CD14-positive monocyte (primary cell): ENCODE measurements around the gene SPTSSA. TPM values are rescaled to one million over a fixed set of nuclear protein-coding genes. Genes with fewer than 3 reads are reported as not detected.

Source experiments
- DNase-seq, 3 donors: peaks; one replicate each; pipeline ENCODE4 v3.0.0-alpha.2; 2011 to 2022
- H2AFZ ChIP-seq: 2 replicates; pipeline ENCODE4 v1.6.0; 2012; ENCODE audit warnings: mild to moderate bottlenecking, low read depth, low read length, inconsistent platforms; ENCODE audit not compliant: insufficient read depth, poor library complexity, severe bottlenecking
- H3K27ac ChIP-seq, 2 donors: 1 replicate in 1 of 2; 2 replicates in 1 of 2; pipeline ENCODE4 v1.5.1; 2012 to 2013; ENCODE audit warnings: low read length in 2 of 2, control low read depth in 1 of 2, inconsistent platforms in 1 of 2, low read depth in 1 of 2, mild to moderate bottlenecking in 1 of 2
- H3K27me3 ChIP-seq, 2 donors: one replicate each; pipeline versions ENCODE4 v1.6.0 to v1.6.1; 2011 to 2013; ENCODE audit warnings: low read length in 2 of 2; ENCODE audit not compliant: control insufficient read depth in 2 of 2, insufficient read depth in 2 of 2
- H3K36me3 ChIP-seq, 2 donors: replicated peaks in 1 of 2; 1 replicate in 1 of 2; 2 replicates in 1 of 2; pipeline versions ENCODE4 v1.5.1 to v1.6.1; 2012 to 2013; ENCODE audit warnings: low read length in 2 of 2, control low read depth in 1 of 2, inconsistent platforms in 1 of 2, mild to moderate bottlenecking in 1 of 2; ENCODE audit not compliant: insufficient read depth in 2 of 2, control insufficient read depth in 1 of 2
- H3K4me1 ChIP-seq, 2 donors: 1 replicate in 1 of 2; 2 replicates in 1 of 2; pipeline versions ENCODE4 v1.5.1 to v1.6.1; 2012 to 2013; ENCODE audit warnings: low read length in 2 of 2, control low read depth in 1 of 2, inconsistent platforms in 1 of 2, mild to moderate bottlenecking in 1 of 2, moderate library complexity in 1 of 2; ENCODE audit not compliant: insufficient read depth in 2 of 2, control insufficient read depth in 1 of 2
- H3K4me2 ChIP-seq: replicated peaks from 2 replicates; pipeline ENCODE3; 2012; ENCODE audit warnings: low read length, moderate library complexity, mild to moderate bottlenecking; ENCODE audit not compliant: poor library complexity, severe bottlenecking; ENCODE audit errors: extremely low read depth
- H3K4me3 ChIP-seq, 3 experiments: fragments of 200-600 bp in 1 of 3; sonication (generic) in 1 of 3; replicated peaks in 1 of 3; 1 replicate in 2 of 3; 2 replicates in 1 of 3; pipeline ENCODE4 v1.5.1; 2011 to 2013; ENCODE audit warnings: low read length in 3 of 3, mild to moderate bottlenecking in 3 of 3, control low read depth in 2 of 3, low read depth in 2 of 3, inconsistent platforms in 1 of 3, moderate library complexity in 1 of 3
- H3K79me2 ChIP-seq: 2 replicates; pipeline ENCODE4 v1.6.0; 2012; ENCODE audit warnings: mild to moderate bottlenecking, control low read depth, inconsistent platforms, low read length, moderate library complexity; ENCODE audit not compliant: insufficient read depth
- H3K9ac ChIP-seq: 2 replicates; pipeline ENCODE4 v1.6.0; 2017; ENCODE audit warnings: low read length, mild to moderate bottlenecking; ENCODE audit not compliant: insufficient read depth, poor library complexity, severe bottlenecking
- H3K9me3 ChIP-seq, 2 donors: replicated peaks in 1 of 2; 1 replicate in 1 of 2; 2 replicates in 1 of 2; pipeline versions ENCODE4 v1.5.1 to v1.6.1; 2012 to 2013; ENCODE audit warnings: low read length in 2 of 2, control low read depth in 1 of 2; ENCODE audit not compliant: control insufficient read depth in 1 of 2, insufficient read depth in 1 of 2
- H4K20me1 ChIP-seq: 2 replicates; pipeline ENCODE4 v1.6.0; 2012; ENCODE audit warnings: mild to moderate bottlenecking, low read length, control low read depth, moderate library complexity; ENCODE audit not compliant: insufficient read depth
- H3K27ac Mint-ChIP-seq, 7 donors: one replicate each; pipeline ENCODE4 v1.8.0; 2020; ENCODE audit warnings: mild to moderate bottlenecking in 7 of 7, mixed read lengths in 7 of 7, moderate library complexity in 6 of 7, inconsistent platforms in 2 of 7
- H3K27me3 Mint-ChIP-seq, 3 donors: one replicate each; pipeline ENCODE4 v1.8.0; 2021 to 2022; ENCODE audit warnings: low read depth in 3 of 3, mild to moderate bottlenecking in 3 of 3, mixed read lengths in 3 of 3, moderate library complexity in 3 of 3, inconsistent platforms in 1 of 3
- H3K36me3 Mint-ChIP-seq, 2 donors: one replicate each; pipeline ENCODE4 v1.8.0; 2020; ENCODE audit warnings: mixed read lengths in 2 of 2, inconsistent platforms in 1 of 2, mild to moderate bottlenecking in 1 of 2
- H3K4me1 Mint-ChIP-seq: one replicate; pipeline ENCODE4 v1.8.0; 2020; ENCODE audit warnings: mild to moderate bottlenecking, mixed read lengths
- H3K4me3 Mint-ChIP-seq, 2 donors: one replicate each; pipeline ENCODE4 v1.8.0; 2020; ENCODE audit warnings: mild to moderate bottlenecking in 2 of 2, mixed read lengths in 2 of 2, moderate library complexity in 1 of 2
- H3K9me3 Mint-ChIP-seq, 7 donors: one replicate each; pipeline ENCODE4 v1.8.0; 2020 to 2022; ENCODE audit warnings: mixed read lengths in 7 of 7, mild to moderate bottlenecking in 6 of 7, moderate library complexity in 6 of 7, inconsistent platforms in 2 of 7
- WGBS: methylation state at CpG from one replicate; pipeline ENCODE4 v1.1.5; 2013; ENCODE audit warnings: missing lambda C conversion rate; ENCODE audit not compliant: insufficient coverage; 5-methylcytosine and 5-hydroxymethylcytosine counted together
- intact Hi-C, 2 donors: fragments of 100-400 bp; cut with micrococcal nuclease; formaldehyde crosslinking; loops; one replicate each; pipeline versions ENCODE4 v1.15.0 to v1.15.1; 2023
- polyA plus RNA-seq, 3 donors: library from polyadenylated mRNA; depleted of rRNA in 1 of 3; unstranded in 2 of 3; stranded (reverse) in 1 of 3; fragments of 300-500 nt in 2 of 3; fragments of >200 nt in 1 of 3; fragmentation: Illumina TruSeq in 2 of 3; gene quantifications; 1 replicate in 2 of 3; 2 replicates in 1 of 3; pipeline ENCODE4 v1.2.3, GENCODE V29; 2012 to 2021
- TF ChIP-seq, protein P1 (sequence below): fragments of 200-600 bp; IDR thresholded peaks from one replicate; pipeline ENCODE4 v1.8.0; 2022; ENCODE audit warnings: antibody characterized with exemption, mild to moderate bottlenecking

Gene SPTSSA
- polyA plus RNA-seq, 3 donors, result 14.2 to 85.7 (median 70.6) TPM

DNA sequence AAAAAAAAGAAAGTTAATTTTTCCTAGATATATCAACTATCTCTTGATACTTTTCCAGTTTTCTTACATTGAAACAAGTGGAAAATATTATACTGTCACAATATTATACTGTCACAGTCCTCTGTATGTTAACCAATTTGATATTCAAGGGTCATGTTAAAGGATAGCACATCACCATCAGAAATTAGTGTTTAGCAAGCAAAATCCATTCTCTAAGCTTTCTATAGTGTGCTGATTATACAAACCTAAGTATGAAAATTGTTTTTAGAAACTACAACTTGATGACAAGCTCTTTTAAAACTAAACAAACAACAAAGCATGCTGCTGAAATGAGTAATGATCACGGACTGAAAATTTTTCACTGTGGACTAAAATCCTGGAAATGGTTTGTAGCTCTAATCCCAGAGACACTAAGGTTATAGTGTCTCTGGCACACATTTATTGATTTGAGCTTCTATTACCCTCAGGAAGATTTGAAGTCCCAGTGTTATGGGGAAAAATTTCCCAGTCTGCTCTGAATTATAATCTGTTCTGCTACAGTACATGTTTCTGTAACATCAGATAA, 9.7 kb downstream of the SPTSSA start:
- H3K27ac ChIP-seq, result no peak overlapping the region
- H3K4me1 ChIP-seq, result no peaks in the 10 kb centered on the region
- Mint-ChIP-seq H3K36me3 (peaks cover 41 to 72% of the 10 kb centered on the region in 2 donors), H3K4me3 (no peak overlapping the region), H3K27me3 (peaks cover 0 to 1% (median 0%) of the 10 kb centered on the region in 3 donors), H3K27ac (no peak overlapping the region), H3K9me3 (peaks cover 0 to 2% (median 0%) of the 10 kb centered on the region in 7 donors), H3K4me1 (no peaks in the 10 kb centered on the region)
- no peak overlapping the region for H2AFZ ChIP-seq
- peaks cover 38 to 80% of the 10 kb centered on the region in 2 donors for H3K36me3 ChIP-seq
- no peaks in the 10 kb centered on the region for H3K9me3 ChIP-seq
- peaks cover 42% of the 10 kb centered on the region for H4K20me1 ChIP-seq
- no peak overlapping the region for H3K9ac ChIP-seq
- H3K79me2 ChIP-seq, result peaks cover 80% of the 10 kb centered on the region
- DNase-seq, result no peak
- no peaks in the 10 kb centered on the region for H3K27me3 ChIP-seq
- TF ChIP-seq, protein P1, sequence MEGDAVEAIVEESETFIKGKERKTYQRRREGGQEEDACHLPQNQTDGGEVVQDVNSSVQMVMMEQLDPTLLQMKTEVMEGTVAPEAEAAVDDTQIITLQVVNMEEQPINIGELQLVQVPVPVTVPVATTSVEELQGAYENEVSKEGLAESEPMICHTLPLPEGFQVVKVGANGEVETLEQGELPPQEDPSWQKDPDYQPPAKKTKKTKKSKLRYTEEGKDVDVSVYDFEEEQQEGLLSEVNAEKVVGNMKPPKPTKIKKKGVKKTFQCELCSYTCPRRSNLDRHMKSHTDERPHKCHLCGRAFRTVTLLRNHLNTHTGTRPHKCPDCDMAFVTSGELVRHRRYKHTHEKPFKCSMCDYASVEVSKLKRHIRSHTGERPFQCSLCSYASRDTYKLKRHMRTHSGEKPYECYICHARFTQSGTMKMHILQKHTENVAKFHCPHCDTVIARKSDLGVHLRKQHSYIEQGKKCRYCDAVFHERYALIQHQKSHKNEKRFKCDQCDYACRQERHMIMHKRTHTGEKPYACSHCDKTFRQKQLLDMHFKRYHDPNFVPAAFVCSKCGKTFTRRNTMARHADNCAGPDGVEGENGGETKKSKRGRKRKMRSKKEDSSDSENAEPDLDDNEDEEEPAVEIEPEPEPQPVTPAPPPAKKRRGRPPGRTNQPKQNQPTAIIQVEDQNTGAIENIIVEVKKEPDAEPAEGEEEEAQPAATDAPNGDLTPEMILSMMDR, result no peak
- no CpG with 5 or more reads among the region's 1 CpG for WGBS
- H3K4me2 ChIP-seq, result no peak overlapping the region
- intact Hi-C loops, result no loop called here
- H3K4me3 ChIP-seq, result no peak overlapping the region

DNA sequence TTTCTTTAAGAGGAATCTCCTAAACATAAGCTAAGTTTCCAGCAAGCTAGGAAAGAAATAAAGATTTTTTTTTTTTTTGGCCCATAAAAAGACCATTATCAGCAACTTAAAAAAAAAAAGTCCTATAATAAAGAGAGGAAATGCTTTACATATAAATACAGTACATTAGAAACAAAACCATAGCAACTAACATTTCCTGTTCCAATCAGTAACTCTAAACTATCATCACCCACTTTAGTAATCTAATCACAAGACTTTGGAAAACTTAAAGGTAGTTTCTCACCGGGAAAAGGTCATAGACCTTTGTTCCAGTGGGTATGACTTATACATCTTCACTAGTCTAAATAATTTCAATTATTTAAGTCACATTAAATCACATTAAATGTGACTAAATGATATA, 11.1 kb downstream of the SPTSSA start:
- Histone ChIP-seq H3K79me2 (peaks cover 80% of the 10 kb centered on the region), H3K4me2 (no peak overlapping the region), H2AFZ (no peak overlapping the region), H3K36me3 (peaks cover 31 to 81% of the 10 kb centered on the region in 2 donors), H3K4me3 (no peak overlapping the region), H3K9ac (no peak overlapping the region), H3K27ac (no peak overlapping the region), H3K4me1 (no peaks in the 10 kb centered on the region), H3K9me3 (no peaks in the 10 kb centered on the region), H4K20me1 (peaks cover 42% of the 10 kb centered on the region), H3K27me3 (no peaks in the 10 kb centered on the region)
- H3K4me3 Mint-ChIP-seq, result no peak overlapping the region
- H3K4me1 Mint-ChIP-seq, result no peaks in the 10 kb centered on the region
- H3K36me3 Mint-ChIP-seq, result peaks cover 41 to 70% of the 10 kb centered on the region in 2 donors
- intact Hi-C loops, result no loop called here
- WGBS, result no CpG with 5 or more reads among the region's 1 CpG
- no peak for DNase-seq
- peaks cover 0 to 2% (median 0%) of the 10 kb centered on the region in 7 donors for H3K9me3 Mint-ChIP-seq
- TF ChIP-seq, protein P1, result no peak
- peaks cover 0 to 1% (median 0%) of the 10 kb centered on the region in 3 donors for H3K27me3 Mint-ChIP-seq
- H3K27ac Mint-ChIP-seq, result no peak overlapping the region
